ENCODE results near the gene CASK.
"Not testable (repeated sequence)": the region's sequence is repeated elsewhere in the genome, so short reads cannot be mapped to it uniquely, and the experiment has no call there.

Gene CASK

GRCh38 chrX:41688835-41689234 lies 234.5 kb downstream of the CASK start, which contains the start of gene GPR34:
GPR34 (plus strand) TSS chrX:41688973; CDS start chrX:41695634, 6,661 bp downstream.
- peak; percentile 42 for DNase-seq (ENCODE audit: low spot score)

- DNase-seq (ENCODE audit: low spot score) = no peak
These were observed 235.2 kb downstream of the CASK start for GRCh38 chrX:41688156-41688555.

- DNase-seq (ENCODE audit: low spot score) = no peak
These were observed 236.6 kb downstream of the CASK start for GRCh38 chrX:41686788-41687187.

GRCh38 chrX:41684940-41685339 lies 238.4 kb downstream of the CASK start:
- no peak for DNase-seq (ENCODE audit: low spot score)

GRCh38 chrX:41684138-41684537 lies 239.2 kb downstream of the CASK start:
- DNase-seq (ENCODE audit: low spot score) = no peak

GRCh38 chrX:41677183-41678060 lies 245.9 kb downstream of the CASK start:
- DNase-seq (ENCODE audit: low spot score) = no peak

GRCh38 chrX:41676361-41676760 lies 247.0 kb downstream of the CASK start:
- DNase-seq (ENCODE audit: low spot score) = not testable (repeated sequence)

GRCh38 chrX:41672643-41673042 lies 250.7 kb downstream of the CASK start:
- DNase-seq (ENCODE audit: low spot score) = peak; percentile 47

GRCh38 chrX:41671082-41671481 lies 252.3 kb downstream of the CASK start:
- no peak for DNase-seq (ENCODE audit: low spot score)

GRCh38 chrX:41670112-41670511 lies 253.2 kb downstream of the CASK start:
- DNase-seq (ENCODE audit: low spot score) = no peak

- peak; percentile 30 for DNase-seq (ENCODE audit: low spot score)
These were observed 255.7 kb downstream of the CASK start for GRCh38 chrX:41667631-41668030.

GRCh38 chrX:41666251-41666650 lies 257.1 kb downstream of the CASK start:
- DNase-seq (ENCODE audit: low spot score) = peak; percentile 44

- no peak for DNase-seq (ENCODE audit: low spot score)
These were observed 257.7 kb downstream of the CASK start for GRCh38 chrX:41665686-41666085.

GRCh38 chrX:41664908-41665307 lies 258.4 kb downstream of the CASK start:
- DNase-seq (ENCODE audit: low spot score) = peak; percentile 26

GRCh38 chrX:41664375-41664901 lies 258.9 kb downstream of the CASK start:
- DNase-seq (ENCODE audit: low spot score) = peak; percentile 47

GRCh38 chrX:41661366-41662095 lies 261.8 kb downstream of the CASK start:
- DNase-seq (ENCODE audit: low spot score) = no peak

- no peak for DNase-seq (ENCODE audit: low spot score)
These were observed 267.7 kb downstream of the CASK start for GRCh38 chrX:41655631-41656030.

GRCh38 chrX:41655101-41655500 lies 268.3 kb downstream of the CASK start:
- DNase-seq (ENCODE audit: low spot score) = no peak

- DNase-seq (ENCODE audit: low spot score) = no peak
These were observed 270.2 kb downstream of the CASK start for GRCh38 chrX:41653125-41653524.

- not testable (repeated sequence) for DNase-seq (ENCODE audit: low spot score)
These were observed 277.2 kb downstream of the CASK start for GRCh38 chrX:41646201-41646600.

GRCh38 chrX:41634284-41634683 lies 289.1 kb downstream of the CASK start:
- DNase-seq (ENCODE audit: low spot score) = no peak

- no peak for DNase-seq (ENCODE audit: low spot score)
These were observed 293.3 kb downstream of the CASK start for GRCh38 chrX:41630091-41630490.

- no peak for DNase-seq (ENCODE audit: low spot score)
These were observed 293.8 kb downstream of the CASK start for GRCh38 chrX:41629539-41629938.
